ENCODE data around the gene SLC22A23. TPM values are rescaled to one million over a fixed set of nuclear protein-coding genes. Genes with fewer than 3 reads are reported as not detected.

SLC22A23 gene
- total RNA-seq, 2 experiments from 2014 or later = not detected

- POLR2A ChIA-PET = no interaction called here
- TF ChIP-seq EZH2phosphoT487 (IDR thresholded peaks at IDR 0.05; ENCODE audit: borderline replicate concordance, low read depth, low read length) = no peak
- peak overlapping the region; percentile 93 for H2AFZ ChIP-seq (ENCODE audit: low read length)
- no TSS peak for BruUV-seq (replicated peaks)
- peak overlapping the region; percentile 54 for H3K4me2 ChIP-seq (ENCODE audit: low read length)
- H3K9me3 ChIP-seq (ENCODE audit: low read length) = no peaks in the 10 kb centered on the region
- peak overlapping the region; percentile 44 for H3K27ac ChIP-seq (ENCODE audit: low read depth, low read length, poor library complexity, severe bottlenecking)
- CTCF ChIA-PET (ENCODE audit: unreplicated experiment) = no interaction called here
- no peaks in the 10 kb centered on the region for H3K36me3 ChIP-seq (ENCODE audit: insufficient read depth, low read length)
- no peaks in the 10 kb centered on the region for H4K20me1 ChIP-seq (ENCODE audit: insufficient read depth, low read length)
- peak; percentile 57 for DNase-seq (ENCODE audit: low spot score)
- H3K4me1 ChIP-seq (ENCODE audit: insufficient read depth, low read length, poor library complexity, severe bottlenecking) = peaks cover 55% of the 10 kb centered on the region
- H3K9me2 ChIP-seq (ENCODE audit: insufficient read depth, low read length) = no peaks in the 10 kb centered on the region
- intact Hi-C loops (cut with micrococcal nuclease; ENCODE audit: unreplicated experiment) = loop anchor here (10.0 kb wide), 5 partner anchors 228 to 782 kb away; partner anchors contain the start of genes ECI2 and WRNIP1
- H3K79me2 ChIP-seq (ENCODE audit: insufficient read depth, low read depth, low read length) = no peaks in the 10 kb centered on the region
- peak overlapping the region; percentile 28 for H3K4me3 ChIP-seq (ENCODE audit: low read depth, low read length, poor library complexity, severe bottlenecking)
Observed at GRCh38 chr6:3352678-3353077, 104.2 kb downstream of the SLC22A23 start.

- ChIA-PET CTCF (ENCODE audit: unreplicated experiment) (no interaction called here), POLR2A (no interaction called here)
- H3K4me1 ChIP-seq (ENCODE audit: insufficient read depth, low read length, poor library complexity, severe bottlenecking) = peaks cover 48% of the 10 kb centered on the region
- no peaks in the 10 kb centered on the region for H3K9me3 ChIP-seq (ENCODE audit: low read length)
- no peaks in the 10 kb centered on the region for H3K36me3 ChIP-seq (ENCODE audit: insufficient read depth, low read length)
- no peak for DNase-seq (ENCODE audit: low spot score)
- no peaks in the 10 kb centered on the region for H4K20me1 ChIP-seq (ENCODE audit: insufficient read depth, low read length)
- H3K4me3 ChIP-seq (ENCODE audit: low read depth, low read length, poor library complexity, severe bottlenecking) = no peak overlapping the region
- no peaks in the 10 kb centered on the region for H3K9me2 ChIP-seq (ENCODE audit: insufficient read depth, low read length)
- H2AFZ ChIP-seq (ENCODE audit: low read length) = peak overlapping the region; percentile 93
- intact Hi-C loops (cut with micrococcal nuclease; ENCODE audit: unreplicated experiment) = loop anchor here (10.0 kb wide), 5 partner anchors 227 to 783 kb away; partner anchors contain the start of genes ECI2 and WRNIP1
- no peak for TF ChIP-seq CTCF (conservative IDR thresholded peaks at IDR 0.05; ENCODE audit: low read length)
- TF ChIP-seq EZH2phosphoT487 (IDR thresholded peaks at IDR 0.05; ENCODE audit: borderline replicate concordance, low read depth, low read length) = no peak
- H3K79me2 ChIP-seq (ENCODE audit: insufficient read depth, low read depth, low read length) = no peaks in the 10 kb centered on the region
- H3K27ac ChIP-seq (ENCODE audit: low read depth, low read length, poor library complexity, severe bottlenecking) = peak overlapping the region; percentile 44
- no TSS peak for BruUV-seq (replicated peaks)
- H3K4me2 ChIP-seq (ENCODE audit: low read length) = peak overlapping the region; percentile 54
Observed at GRCh38 chr6:3351829-3352524, 104.9 kb downstream of the SLC22A23 start.

GRCh38 chr6:3351105-3351676, 105.7 kb downstream of the SLC22A23 start:
- H3K9me3 ChIP-seq (ENCODE audit: low read length) = no peaks in the 10 kb centered on the region
- H3K9me2 ChIP-seq (ENCODE audit: insufficient read depth, low read length) = no peaks in the 10 kb centered on the region
- H3K4me2 ChIP-seq (ENCODE audit: low read length) = no peak overlapping the region
- H2AFZ ChIP-seq (ENCODE audit: low read length) = no peak overlapping the region
- BruUV-seq (replicated peaks) = no TSS peak
- ChIA-PET CTCF (ENCODE audit: unreplicated experiment) (no interaction called here), POLR2A (no interaction called here)
- H3K27ac ChIP-seq (ENCODE audit: low read depth, low read length, poor library complexity, severe bottlenecking) = no peak overlapping the region
- no peaks in the 10 kb centered on the region for H4K20me1 ChIP-seq (ENCODE audit: insufficient read depth, low read length)
- peaks cover 41% of the 10 kb centered on the region for H3K4me1 ChIP-seq (ENCODE audit: insufficient read depth, low read length, poor library complexity, severe bottlenecking)
- TF ChIP-seq CTCF (conservative IDR thresholded peaks at IDR 0.05; ENCODE audit: low read length) (no peak), EZH2phosphoT487 (IDR thresholded peaks at IDR 0.05; ENCODE audit: borderline replicate concordance, low read depth, low read length) (no peak)
- no peak for DNase-seq (ENCODE audit: low spot score)
- no peaks in the 10 kb centered on the region for H3K79me2 ChIP-seq (ENCODE audit: insufficient read depth, low read depth, low read length)
- intact Hi-C loops (cut with micrococcal nuclease; ENCODE audit: unreplicated experiment) = loop anchor here (10.0 kb wide), 5 partner anchors 226 to 784 kb away; partner anchors contain the start of genes ECI2 and WRNIP1
- no peak overlapping the region for H3K4me3 ChIP-seq (ENCODE audit: low read depth, low read length, poor library complexity, severe bottlenecking)
- no peaks in the 10 kb centered on the region for H3K36me3 ChIP-seq (ENCODE audit: insufficient read depth, low read length)
